ENCODE data around the gene DNAJC24.

DNA sequence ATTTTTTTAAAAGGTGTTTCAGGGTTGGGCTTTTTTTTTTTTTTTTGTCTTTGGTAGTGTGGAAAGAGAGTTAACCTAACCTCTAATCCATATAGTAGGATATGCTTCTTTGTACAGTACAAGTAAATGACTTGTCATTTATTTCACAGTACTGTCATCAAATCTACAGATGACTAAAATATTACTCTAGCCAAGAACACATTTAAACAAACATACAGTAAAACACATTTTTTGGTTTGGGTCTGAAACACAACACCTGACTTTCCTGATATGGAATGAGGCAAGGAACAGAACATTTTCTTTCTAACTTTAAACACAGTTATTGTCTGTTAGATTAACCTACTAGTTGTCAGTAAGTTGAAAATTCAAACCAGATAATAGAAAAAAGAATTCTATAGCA, 71.6 kb downstream of the DNAJC24 start:
- TF ChIP-seq, protein P1, sequence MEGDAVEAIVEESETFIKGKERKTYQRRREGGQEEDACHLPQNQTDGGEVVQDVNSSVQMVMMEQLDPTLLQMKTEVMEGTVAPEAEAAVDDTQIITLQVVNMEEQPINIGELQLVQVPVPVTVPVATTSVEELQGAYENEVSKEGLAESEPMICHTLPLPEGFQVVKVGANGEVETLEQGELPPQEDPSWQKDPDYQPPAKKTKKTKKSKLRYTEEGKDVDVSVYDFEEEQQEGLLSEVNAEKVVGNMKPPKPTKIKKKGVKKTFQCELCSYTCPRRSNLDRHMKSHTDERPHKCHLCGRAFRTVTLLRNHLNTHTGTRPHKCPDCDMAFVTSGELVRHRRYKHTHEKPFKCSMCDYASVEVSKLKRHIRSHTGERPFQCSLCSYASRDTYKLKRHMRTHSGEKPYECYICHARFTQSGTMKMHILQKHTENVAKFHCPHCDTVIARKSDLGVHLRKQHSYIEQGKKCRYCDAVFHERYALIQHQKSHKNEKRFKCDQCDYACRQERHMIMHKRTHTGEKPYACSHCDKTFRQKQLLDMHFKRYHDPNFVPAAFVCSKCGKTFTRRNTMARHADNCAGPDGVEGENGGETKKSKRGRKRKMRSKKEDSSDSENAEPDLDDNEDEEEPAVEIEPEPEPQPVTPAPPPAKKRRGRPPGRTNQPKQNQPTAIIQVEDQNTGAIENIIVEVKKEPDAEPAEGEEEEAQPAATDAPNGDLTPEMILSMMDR (IDR thresholded peaks at IDR 0.05), result no peak
- TF ChIP-seq POLR2A (IDR thresholded peaks at IDR 0.05), result no peak

Measured in prostate gland (tissue), 2 donors.